Mesodermal cell (in vitro differentiated cells): ENCODE results near the gene PKMYT1.

Source experiments
- H3K27ac ChIP-seq: 2 replicates; pipeline ENCODE4 v1.7.0; 2013; ENCODE audit warnings: mild to moderate bottlenecking, low read depth, low read length, moderate library complexity; ENCODE audit not compliant: severe bottlenecking
- H3K36me3 ChIP-seq: 2 replicates; pipeline ENCODE4 v1.7.1; 2013; ENCODE audit warnings: mild to moderate bottlenecking, low read length, moderate library complexity; ENCODE audit not compliant: control insufficient read depth, insufficient read depth
- H3K4me1 ChIP-seq: one replicate; pipeline ENCODE4 v1.7.1; 2013; ENCODE audit warnings: mild to moderate bottlenecking, low read length; ENCODE audit not compliant: insufficient read depth, control insufficient read depth, poor library complexity, severe bottlenecking
- H3K4me3 ChIP-seq: 2 replicates; pipeline ENCODE4 v1.7.0; 2013; ENCODE audit warnings: low read length, control low read depth, mild to moderate bottlenecking; ENCODE audit not compliant: insufficient read depth, poor library complexity, severe bottlenecking; ENCODE audit errors: extremely low read depth
- H3K9me3 ChIP-seq: 2 replicates; pipeline ENCODE4 v1.7.1; 2013; ENCODE audit warnings: mild to moderate bottlenecking, low read length, moderate library complexity; ENCODE audit not compliant: control insufficient read depth
- WGBS, 2 experiments: methylation state at CpG; one replicate each; pipeline ENCODE4 v1.1.5; 2013; ENCODE audit warnings: missing lambda C conversion rate in 2 of 2; ENCODE audit not compliant: insufficient coverage in 2 of 2; 5-methylcytosine and 5-hydroxymethylcytosine counted together

The PKMYT1 gene

GRCh38 chr16:3017344-3017743, 37.1 kb upstream of the PKMYT1 start:
- WGBS, 2 experiments, result 11 to 14% methylated on average over 17 to 19 of the region's 20 CpGs
- Histone ChIP-seq H3K9me3 (no peaks in the 10 kb centered on the region), H3K36me3 (peaks cover 8% of the 10 kb centered on the region), H3K4me1 (peaks cover 13% of the 10 kb centered on the region), H3K4me3 (peak overlapping the region; percentile 59), H3K27ac (no peak overlapping the region)

- Histone ChIP-seq H3K27ac (no peak overlapping the region), H3K4me3 (no peak overlapping the region), H3K36me3 (no peaks in the 10 kb centered on the region), H3K4me1 (peaks cover 18% of the 10 kb centered on the region), H3K9me3 (no peaks in the 10 kb centered on the region)
- WGBS, 2 experiments, result 87% methylated on average over 11 to 13 of the region's 13 CpGs
Measured at GRCh38 chr16:3015865-3016521, 35.7 kb upstream of the PKMYT1 start.

- H3K27ac ChIP-seq, result no peak overlapping the region
- no peaks in the 10 kb centered on the region for H3K36me3 ChIP-seq
- 91 to 92% methylated on average over 5 to 6 of the region's 6 CpGs for WGBS, 2 experiments
- peaks cover 19% of the 10 kb centered on the region for H3K4me1 ChIP-seq
- H3K4me3 ChIP-seq, result no peak overlapping the region
- H3K9me3 ChIP-seq, result no peaks in the 10 kb centered on the region
Measured at GRCh38 chr16:3014971-3015370, 34.7 kb upstream of the PKMYT1 start.

GRCh38 chr16:3013998-3014690, 33.9 kb upstream of the PKMYT1 start:
- 82 to 92% methylated on average over 8 of the region's 12 CpGs for WGBS, 2 experiments
- H3K4me1 ChIP-seq, result peaks cover 20% of the 10 kb centered on the region
- no peak overlapping the region for H3K4me3 ChIP-seq
- no peaks in the 10 kb centered on the region for H3K36me3 ChIP-seq
- no peak overlapping the region for H3K27ac ChIP-seq
- no peaks in the 10 kb centered on the region for H3K9me3 ChIP-seq

- peaks cover 25% of the 10 kb centered on the region for H3K4me1 ChIP-seq
- no peak overlapping the region for H3K4me3 ChIP-seq
- 85 to 86% methylated on average over 27 of the region's 27 CpGs for WGBS, 2 experiments
- no peaks in the 10 kb centered on the region for H3K9me3 ChIP-seq
- no peak overlapping the region for H3K27ac ChIP-seq
- H3K36me3 ChIP-seq, result no peaks in the 10 kb centered on the region
Measured at GRCh38 chr16:3013491-3013951, 33.3 kb upstream of the PKMYT1 start.

GRCh38 chr16:3012828-3013420, 32.7 kb upstream of the PKMYT1 start, which contains the start of gene CLDN9:
CLDN9 (plus strand) TSS chr16:3012923; CDS start chr16:3013363, 440 bp downstream.
- WGBS, 2 experiments, result 35 to 40% methylated on average over 25 to 26 of the region's 27 CpGs

GRCh38 chr16:3012246-3012645, 32.0 kb upstream of the PKMYT1 start:
- H3K27ac ChIP-seq, result no peak overlapping the region
- H3K9me3 ChIP-seq, result no peaks in the 10 kb centered on the region
- peaks cover 37% of the 10 kb centered on the region for H3K4me1 ChIP-seq
- H3K4me3 ChIP-seq, result no peak overlapping the region
- H3K36me3 ChIP-seq, result no peaks in the 10 kb centered on the region
- 27 to 37% methylated on average over 12 to 15 of the region's 19 CpGs for WGBS, 2 experiments

More at GRCh38 chr16:3012828-3013420, 32.7 kb upstream of the PKMYT1 start, which contains the start of gene CLDN9:
- H3K27ac ChIP-seq, result no peak within 1 kb of the TSS
- no peaks in the 10 kb centered on the region for H3K36me3 ChIP-seq
- peaks cover 31% of the 10 kb centered on the region for H3K4me1 ChIP-seq
- no peaks in the 10 kb centered on the region for H3K9me3 ChIP-seq
- no peak within 1 kb of the TSS for H3K4me3 ChIP-seq

- Histone ChIP-seq H3K4me1 (peaks cover 41% of the 10 kb centered on the region), H3K36me3 (no peaks in the 10 kb centered on the region), H3K9me3 (no peaks in the 10 kb centered on the region), H3K4me3 (no peak overlapping the region), H3K27ac (no peak overlapping the region)
- 98 to 100% methylated on average over 4 to 6 of the region's 8 CpGs for WGBS, 2 experiments
Measured at GRCh38 chr16:3010510-3010909, 30.3 kb upstream of the PKMYT1 start.

GRCh38 chr16:3009568-3010390, 29.5 kb upstream of the PKMYT1 start:
- Histone ChIP-seq H3K27ac (peak overlapping the region; percentile 23), H3K4me3 (no peak overlapping the region), H3K9me3 (no peaks in the 10 kb centered on the region), H3K36me3 (no peaks in the 10 kb centered on the region), H3K4me1 (peaks cover 41% of the 10 kb centered on the region)
- 34 to 38% methylated on average over 14 to 18 of the region's 21 CpGs for WGBS, 2 experiments

GRCh38 chr16:3008690-3009037, 28.4 kb upstream of the PKMYT1 start:
- no peaks in the 10 kb centered on the region for H3K36me3 ChIP-seq
- no peak overlapping the region for H3K4me3 ChIP-seq
- H3K9me3 ChIP-seq, result no peaks in the 10 kb centered on the region
- H3K27ac ChIP-seq, result no peak overlapping the region
- WGBS, 2 experiments, result 51% methylated on average over 4 of the region's 4 CpGs
- peaks cover 39% of the 10 kb centered on the region for H3K4me1 ChIP-seq
